SK-N-SH treated with all-trans-retinoic acid at 6 μM for 48 hours (cell line): ENCODE results near the gene ERP27.

ENCODE experiments used
- ARNTL ChIP-seq: fragments of 450-650 bp; formaldehyde crosslinking; IDR thresholded peaks from 2 replicates; pipeline ENCODE4 v1.5.0; 2020; ENCODE audit warnings: low read depth, mild to moderate bottlenecking, moderate library complexity, borderline replicate concordance
- PPARA ChIP-seq: fragments of 250-450 bp; sonication (Bioruptor Pico); IDR thresholded peaks from 2 replicates; pipeline ENCODE4 v1.5.0; 2020; ENCODE audit warnings: mild to moderate bottlenecking, borderline replicate concordance
- TOX ChIP-seq: fragments of 250-450 bp; sonication (Bioruptor Pico); IDR thresholded peaks from 2 replicates; pipeline ENCODE4 v1.8.0; 2021; ENCODE audit warnings: mild to moderate bottlenecking, moderate library complexity, borderline replicate concordance
- ZFP3 ChIP-seq: fragments of 250-450 bp; sonication (Bioruptor Pico); IDR thresholded peaks from 2 replicates; pipeline ENCODE4 v1.5.0; 2020; ENCODE audit warnings: mild to moderate bottlenecking, moderate library complexity

GRCh38 chr12:14883686-14884085 lies 54.7 kb downstream of the ERP27 start:
- TF ChIP-seq ZFP3 = no peak
- TF ChIP-seq TOX (CRISPR knock-in tag) = no peak
- TF ChIP-seq PPARA (CRISPR knock-in tag) = no peak
- no peak for TF ChIP-seq ARNTL (CRISPR knock-in tag)
